IgD-negative memory B cell (primary cell): ENCODE data around the gene FOLR2. TPM values are rescaled to one million over a fixed set of nuclear protein-coding genes. Genes with fewer than 3 reads are reported as not detected.

Source experiments
- H3K27ac Mint-ChIP-seq, 3 donors: one replicate each; pipeline ENCODE4 v1.8.0; 2020 to 2022; ENCODE audit warnings: mild to moderate bottlenecking in 3 of 3, mixed read lengths in 3 of 3, moderate library complexity in 1 of 3
- H3K27me3 Mint-ChIP-seq: one replicate; pipeline ENCODE4 v1.8.0; 2021; ENCODE audit warnings: mixed read lengths
- H3K36me3 Mint-ChIP-seq: one replicate; pipeline ENCODE4 v1.8.0; 2020; ENCODE audit warnings: mild to moderate bottlenecking, mixed read lengths
- H3K4me1 Mint-ChIP-seq, 3 donors: one replicate each; pipeline ENCODE4 v1.8.0; 2020 to 2022; ENCODE audit warnings: mixed read lengths in 3 of 3, mild to moderate bottlenecking in 1 of 3
- H3K4me3 Mint-ChIP-seq, 4 donors: one replicate each; pipeline ENCODE4 v1.8.0; 2020 to 2022; ENCODE audit warnings: mild to moderate bottlenecking in 4 of 4, mixed read lengths in 4 of 4, moderate library complexity in 3 of 4
- H3K9me3 Mint-ChIP-seq, 3 donors: one replicate each; pipeline ENCODE4 v1.8.0; 2020 to 2021; ENCODE audit warnings: mixed read lengths in 3 of 3, mild to moderate bottlenecking in 1 of 3
- polyA plus RNA-seq: library from polyadenylated mRNA; unstranded; fragments of 300-500 nt; fragmentation: Illumina TruSeq; gene quantifications from one replicate; pipeline ENCODE4 v1.2.3, GENCODE V29; 2021

The FOLR2 gene
- polyA plus RNA-seq, 1 donor from 2014 or later = 16.1 TPM

DNA sequence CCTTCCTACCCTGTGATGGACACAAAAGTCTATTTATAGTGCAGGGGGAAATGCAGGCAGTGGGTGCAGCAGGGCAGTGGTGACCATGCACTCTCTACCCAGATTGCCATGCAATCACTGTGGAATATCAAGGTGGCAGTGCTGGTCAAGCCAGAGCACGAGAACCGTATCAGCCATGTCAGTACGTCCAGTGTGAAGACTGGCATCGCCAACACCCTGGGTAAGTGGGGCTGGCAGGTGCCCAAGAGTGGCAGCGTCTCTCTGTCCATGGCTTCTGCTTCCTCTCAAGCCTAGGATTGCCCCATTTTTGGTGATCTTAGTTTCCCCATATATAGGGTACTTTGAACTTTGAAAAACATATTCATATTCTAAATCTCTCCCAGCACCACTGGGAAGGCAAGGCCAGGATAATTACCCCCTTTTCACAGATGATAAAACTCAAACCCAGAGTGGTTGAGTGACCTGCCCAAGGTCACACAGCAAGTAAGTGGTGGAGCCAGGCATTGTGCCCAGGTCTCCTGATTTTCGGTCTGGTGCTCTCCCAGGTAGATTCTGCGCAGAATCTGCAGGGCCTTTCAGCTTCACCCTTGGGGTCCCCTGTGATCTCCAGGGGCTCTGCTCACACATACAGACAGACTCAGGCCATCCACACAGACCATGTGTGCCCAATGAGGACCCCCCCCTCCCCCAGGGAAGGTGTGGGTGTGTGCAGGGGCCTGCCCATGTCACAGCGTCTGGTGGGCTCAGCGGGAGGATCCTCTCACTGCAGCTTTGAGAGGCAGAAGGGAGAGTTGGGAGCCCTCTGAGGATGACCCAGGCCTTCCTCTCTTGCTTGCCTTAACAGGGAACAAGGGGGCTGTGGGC, 15.0 kb downstream of the FOLR2 start:
- Mint-ChIP-seq H3K4me3 (peak overlapping the region in 1 of 4 donors; percentile 26), H3K36me3 (peaks cover 2% of the 10 kb centered on the region), H3K4me1 (peaks cover 2 to 3% (median 2%) of the 10 kb centered on the region in 3 donors), H3K9me3 (no peaks in the 10 kb centered on the region), H3K27ac (no peak overlapping the region), H3K27me3 (no peaks in the 10 kb centered on the region)

GRCh38 chr11:72232260-72233055, 15.9 kb downstream of the FOLR2 start:
- H3K27ac Mint-ChIP-seq = no peak overlapping the region
- no peak overlapping the region for H3K4me3 Mint-ChIP-seq
- H3K9me3 Mint-ChIP-seq = no peaks in the 10 kb centered on the region
- peaks cover 2% of the 10 kb centered on the region for H3K36me3 Mint-ChIP-seq
- H3K27me3 Mint-ChIP-seq = no peaks in the 10 kb centered on the region
- H3K4me1 Mint-ChIP-seq = peaks cover 2 to 4% (median 3%) of the 10 kb centered on the region in 3 donors

- Mint-ChIP-seq H3K36me3 (peaks cover 2% of the 10 kb centered on the region), H3K4me3 (no peak overlapping the region), H3K4me1 (peaks cover 2 to 4% (median 3%) of the 10 kb centered on the region in 3 donors), H3K27ac (peak overlapping the region in 1 of 3 donors; percentile 78), H3K27me3 (no peaks in the 10 kb centered on the region), H3K9me3 (no peaks in the 10 kb centered on the region)
These were observed 16.6 kb downstream of the FOLR2 start for GRCh38 chr11:72233056-72233772.

DNA sequence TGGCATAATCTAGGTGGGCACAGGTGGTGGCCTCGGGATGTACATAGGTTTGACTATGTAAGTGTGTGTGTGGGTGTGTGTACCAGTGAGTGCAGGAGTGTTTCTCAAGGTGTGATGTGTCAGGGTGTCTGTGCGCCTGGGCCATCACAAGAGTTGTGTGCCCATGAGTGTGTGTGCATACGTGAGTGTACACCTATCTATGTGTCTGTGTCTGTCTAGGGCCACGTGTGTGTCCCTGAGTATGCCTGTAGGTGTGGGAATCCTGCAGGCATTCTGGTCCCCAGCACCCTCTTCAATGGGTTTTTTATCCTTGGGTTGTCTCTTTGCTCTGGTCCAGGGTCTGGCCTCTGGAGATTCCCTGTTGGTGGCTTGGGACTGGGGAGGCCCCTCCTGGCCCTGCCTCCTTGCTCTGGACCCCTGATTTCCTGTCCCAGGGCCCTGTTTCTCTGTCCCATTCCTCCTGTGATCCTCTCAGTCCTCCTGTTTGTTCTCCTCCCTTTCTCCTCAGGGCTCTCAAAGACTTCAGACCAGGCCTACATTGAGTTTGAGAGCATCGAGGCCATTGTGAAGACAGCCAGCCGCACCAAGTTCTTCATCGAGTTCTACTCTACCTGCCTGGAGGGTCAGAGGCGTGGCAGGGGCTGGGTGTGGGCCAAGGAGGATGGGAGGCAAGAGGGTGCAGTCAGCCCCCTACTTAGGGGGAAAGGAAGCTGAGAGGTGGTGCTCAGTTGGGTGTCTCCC, 17.3 kb downstream of the FOLR2 start:
- Mint-ChIP-seq H3K4me1 (peaks cover 2 to 4% (median 3%) of the 10 kb centered on the region in 3 donors), H3K36me3 (peaks cover 2% of the 10 kb centered on the region), H3K27ac (peak overlapping the region in 2 of 3 donors; percentile 74 to 85), H3K27me3 (peaks cover 2% of the 10 kb centered on the region), H3K9me3 (no peaks in the 10 kb centered on the region), H3K4me3 (no peak overlapping the region)

- Mint-ChIP-seq H3K36me3 (peaks cover 2% of the 10 kb centered on the region), H3K27me3 (peaks cover 7% of the 10 kb centered on the region), H3K9me3 (no peaks in the 10 kb centered on the region), H3K4me1 (peaks cover 4 to 5% (median 4%) of the 10 kb centered on the region in 3 donors), H3K27ac (peak overlapping the region; percentile 74 to 87 (median 85)), H3K4me3 (no peak overlapping the region)
These were observed 17.9 kb downstream of the FOLR2 start for GRCh38 chr11:72234514-72234830.

DNA sequence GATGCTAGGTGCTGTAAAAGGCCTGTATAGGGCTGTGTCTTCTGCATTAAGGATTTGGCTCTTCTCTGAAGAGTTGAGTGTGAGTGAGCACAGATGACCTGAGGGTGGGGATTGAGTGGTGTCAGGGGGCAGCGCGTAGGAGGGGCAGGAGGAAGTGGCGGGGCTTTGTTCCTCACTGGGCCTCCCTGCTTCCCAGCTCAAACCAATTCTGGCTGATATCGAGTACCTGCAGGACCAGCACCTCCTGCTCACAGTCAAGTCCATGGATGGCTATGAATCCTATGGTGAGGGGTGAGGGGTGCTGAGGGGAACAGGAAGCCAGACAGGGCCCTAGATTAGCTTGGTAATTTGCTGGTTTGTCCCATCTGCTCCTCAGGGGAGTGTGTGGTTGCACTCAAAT, 18.3 kb downstream of the FOLR2 start:
- Mint-ChIP-seq H3K4me3 (no peak overlapping the region), H3K4me1 (peaks cover 4 to 5% (median 4%) of the 10 kb centered on the region in 3 donors), H3K36me3 (peaks cover 2% of the 10 kb centered on the region), H3K27me3 (peaks cover 8% of the 10 kb centered on the region), H3K9me3 (no peaks in the 10 kb centered on the region), H3K27ac (peak overlapping the region in 2 of 3 donors; percentile 74 to 87)

- Mint-ChIP-seq H3K4me3 (no peak overlapping the region), H3K9me3 (no peaks in the 10 kb centered on the region), H3K27me3 (peaks cover 12% of the 10 kb centered on the region), H3K27ac (no peak overlapping the region), H3K4me1 (peaks cover 7 to 8% (median 7%) of the 10 kb centered on the region in 3 donors), H3K36me3 (peaks cover 2% of the 10 kb centered on the region)
These were observed 18.9 kb downstream of the FOLR2 start for GRCh38 chr11:72235351-72236057.

GRCh38 chr11:72236083-72236697, 19.6 kb downstream of the FOLR2 start:
- H3K36me3 Mint-ChIP-seq = peaks cover 1% of the 10 kb centered on the region
- peaks cover 19% of the 10 kb centered on the region for H3K27me3 Mint-ChIP-seq
- H3K9me3 Mint-ChIP-seq = no peaks in the 10 kb centered on the region

DNA sequence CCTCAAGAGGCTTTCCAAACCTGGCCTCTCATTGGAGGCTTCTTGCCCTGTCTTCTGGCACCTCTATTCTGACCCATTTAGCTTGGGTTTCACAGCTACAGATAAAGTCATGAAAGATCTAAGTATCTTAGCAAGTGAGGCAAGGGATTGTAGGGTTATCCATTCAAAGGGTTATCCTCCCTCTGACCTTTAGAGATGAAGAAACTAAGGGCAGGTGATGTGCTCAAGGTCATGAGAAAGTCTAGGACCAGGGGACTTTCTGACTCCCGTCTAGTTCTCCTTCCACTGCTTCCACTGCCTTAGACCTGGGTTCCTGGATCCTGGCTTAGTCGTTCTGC, 20.1 kb downstream of the FOLR2 start:
- Mint-ChIP-seq H3K4me1 (peaks cover 9 to 12% (median 11%) of the 10 kb centered on the region in 3 donors), H3K27ac (peak overlapping the region; percentile 53 to 73 (median 69)), H3K27me3 (peaks cover 21% of the 10 kb centered on the region), H3K36me3 (no peaks in the 10 kb centered on the region), H3K9me3 (no peaks in the 10 kb centered on the region), H3K4me3 (no peak overlapping the region)

More at GRCh38 chr11:72236083-72236697, 19.6 kb downstream of the FOLR2 start:
- H3K4me1 Mint-ChIP-seq = peaks cover 9 to 12% (median 11%) of the 10 kb centered on the region in 3 donors
- H3K27ac Mint-ChIP-seq = peak overlapping the region in 2 of 3 donors; percentile 69 to 73
- H3K4me3 Mint-ChIP-seq = no peak overlapping the region

DNA sequence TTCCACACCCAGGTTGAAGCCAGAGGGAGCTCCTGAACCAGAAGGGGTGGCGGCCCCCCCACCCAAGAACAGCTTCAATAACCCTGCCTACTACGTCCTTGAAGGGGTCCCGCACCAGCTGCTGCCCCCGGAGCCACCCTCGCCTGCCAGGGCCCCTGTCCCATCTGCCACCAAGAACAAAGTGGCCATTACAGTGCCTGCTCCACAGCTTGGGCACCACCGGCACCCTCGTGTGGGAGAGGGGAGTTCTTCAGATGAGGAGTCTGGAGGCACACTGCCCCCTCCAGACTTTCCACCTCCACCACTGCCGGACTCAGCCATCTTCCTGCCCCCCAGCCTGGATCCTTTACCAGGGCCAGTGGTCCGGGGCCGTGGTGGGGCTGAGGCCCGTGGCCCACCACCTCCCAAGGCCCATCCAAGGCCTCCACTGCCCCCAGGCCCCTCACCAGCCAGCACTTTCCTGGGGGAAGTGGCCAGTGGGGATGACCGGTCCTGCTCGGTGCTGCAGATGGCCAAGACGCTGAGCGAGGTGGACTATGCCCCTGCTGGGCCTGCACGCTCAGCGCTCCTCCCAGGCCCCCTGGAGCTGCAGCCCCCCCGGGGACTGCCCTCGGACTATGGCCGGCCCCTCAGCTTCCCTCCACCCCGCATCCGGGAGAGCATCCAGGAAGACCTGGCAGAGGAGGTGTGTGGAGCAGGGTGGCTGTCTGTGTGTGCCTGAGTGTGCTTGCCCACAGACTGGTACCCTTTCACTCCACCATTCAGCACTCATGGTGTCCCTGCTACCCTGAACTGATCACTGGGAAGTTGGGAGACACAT, 20.7 kb downstream of the FOLR2 start:
- Mint-ChIP-seq H3K4me1 (peaks cover 9 to 14% (median 13%) of the 10 kb centered on the region in 3 donors), H3K9me3 (peaks cover 0 to 3% (median 0%) of the 10 kb centered on the region in 3 donors), H3K27me3 (peaks cover 27% of the 10 kb centered on the region), H3K4me3 (peak overlapping the region in 1 of 4 donors; percentile 21), H3K36me3 (no peaks in the 10 kb centered on the region), H3K27ac (peak overlapping the region in 2 of 3 donors; percentile 53 to 73)

DNA sequence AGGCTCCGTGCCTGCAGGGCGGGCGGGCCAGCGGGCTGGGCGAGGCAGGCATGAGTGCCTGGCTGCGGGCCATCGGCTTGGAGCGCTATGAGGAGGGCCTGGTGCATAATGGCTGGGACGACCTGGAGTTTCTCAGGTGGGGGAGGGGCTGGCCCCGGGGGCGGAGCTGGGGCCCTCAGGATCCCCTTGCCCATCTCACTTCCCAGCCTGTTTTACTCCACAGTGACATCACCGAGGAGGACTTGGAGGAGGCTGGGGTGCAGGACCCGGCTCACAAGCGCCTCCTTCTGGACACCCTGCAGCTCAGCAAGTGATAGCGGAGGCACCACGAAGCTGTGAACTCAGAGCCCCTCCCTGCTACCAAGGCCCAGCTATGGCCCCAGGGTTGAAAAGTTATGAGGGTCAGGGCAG, 21.5 kb downstream of the FOLR2 start:
- Mint-ChIP-seq H3K4me3 (no peak overlapping the region), H3K4me1 (peaks cover 9 to 14% (median 13%) of the 10 kb centered on the region in 3 donors), H3K27ac (no peak overlapping the region), H3K27me3 (peaks cover 33% of the 10 kb centered on the region), H3K9me3 (peaks cover 0 to 3% (median 0%) of the 10 kb centered on the region in 3 donors), H3K36me3 (no peaks in the 10 kb centered on the region)

DNA sequence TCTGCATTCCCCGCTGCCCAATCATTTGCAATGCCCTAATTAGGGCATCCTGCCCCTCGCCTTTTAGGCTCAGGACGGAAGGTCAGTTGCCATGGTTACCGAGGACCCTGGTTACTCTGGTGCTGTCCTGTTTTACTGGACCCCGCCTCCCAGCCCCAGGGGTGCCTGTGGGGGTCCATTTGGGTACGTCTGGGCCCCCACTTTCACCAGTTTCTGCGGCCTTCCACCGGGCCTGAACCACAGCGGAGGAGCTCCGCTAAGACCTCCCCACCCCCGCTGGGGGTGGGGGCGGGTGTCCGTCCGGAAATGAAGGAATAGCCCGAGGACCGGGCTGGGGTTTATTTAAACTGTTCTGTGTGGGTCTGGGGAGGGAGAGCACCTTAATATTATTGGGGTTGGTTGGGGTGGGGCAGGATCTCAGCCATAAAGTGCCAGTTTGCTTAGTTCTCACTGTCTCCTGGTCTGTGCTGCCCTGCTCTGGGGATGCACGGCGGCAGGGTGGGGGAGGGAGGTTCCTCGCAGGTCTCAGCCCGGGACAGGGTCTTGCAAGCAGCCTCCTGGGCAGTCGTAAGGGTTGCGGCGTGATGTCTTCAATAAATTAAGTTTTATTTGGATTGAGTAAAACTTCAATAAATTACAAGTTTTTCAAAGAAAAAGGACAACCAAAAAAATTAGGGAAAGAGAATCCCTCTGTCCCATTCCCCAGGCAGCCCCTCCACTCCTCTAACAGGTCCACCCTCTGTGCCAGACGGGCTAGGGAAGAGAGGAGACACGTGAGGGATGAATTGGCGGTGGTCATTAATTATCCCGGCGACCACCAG, 22.1 kb downstream of the FOLR2 start:
- Mint-ChIP-seq H3K4me3 (peak overlapping the region in 3 of 4 donors; percentile 23 to 77 (median 70)), H3K27ac (no peak overlapping the region), H3K4me1 (peaks cover 9 to 16% (median 12%) of the 10 kb centered on the region in 3 donors), H3K27me3 (peaks cover 39% of the 10 kb centered on the region), H3K36me3 (no peaks in the 10 kb centered on the region), H3K9me3 (peaks cover 0 to 3% (median 0%) of the 10 kb centered on the region in 3 donors)
